ENCODE results near the gene STIM1. TPM values are rescaled to one million over a fixed set of nuclear protein-coding genes. Genes with fewer than 3 reads are reported as not detected.
A peak's percentile ranks its signal among the peaks of the same experiment; 100 is the strongest.

Gene STIM1
- total RNA-seq, 4 donors from 2014 or later: 42.2 to 71.0 (median 51.1) TPM

DNA sequence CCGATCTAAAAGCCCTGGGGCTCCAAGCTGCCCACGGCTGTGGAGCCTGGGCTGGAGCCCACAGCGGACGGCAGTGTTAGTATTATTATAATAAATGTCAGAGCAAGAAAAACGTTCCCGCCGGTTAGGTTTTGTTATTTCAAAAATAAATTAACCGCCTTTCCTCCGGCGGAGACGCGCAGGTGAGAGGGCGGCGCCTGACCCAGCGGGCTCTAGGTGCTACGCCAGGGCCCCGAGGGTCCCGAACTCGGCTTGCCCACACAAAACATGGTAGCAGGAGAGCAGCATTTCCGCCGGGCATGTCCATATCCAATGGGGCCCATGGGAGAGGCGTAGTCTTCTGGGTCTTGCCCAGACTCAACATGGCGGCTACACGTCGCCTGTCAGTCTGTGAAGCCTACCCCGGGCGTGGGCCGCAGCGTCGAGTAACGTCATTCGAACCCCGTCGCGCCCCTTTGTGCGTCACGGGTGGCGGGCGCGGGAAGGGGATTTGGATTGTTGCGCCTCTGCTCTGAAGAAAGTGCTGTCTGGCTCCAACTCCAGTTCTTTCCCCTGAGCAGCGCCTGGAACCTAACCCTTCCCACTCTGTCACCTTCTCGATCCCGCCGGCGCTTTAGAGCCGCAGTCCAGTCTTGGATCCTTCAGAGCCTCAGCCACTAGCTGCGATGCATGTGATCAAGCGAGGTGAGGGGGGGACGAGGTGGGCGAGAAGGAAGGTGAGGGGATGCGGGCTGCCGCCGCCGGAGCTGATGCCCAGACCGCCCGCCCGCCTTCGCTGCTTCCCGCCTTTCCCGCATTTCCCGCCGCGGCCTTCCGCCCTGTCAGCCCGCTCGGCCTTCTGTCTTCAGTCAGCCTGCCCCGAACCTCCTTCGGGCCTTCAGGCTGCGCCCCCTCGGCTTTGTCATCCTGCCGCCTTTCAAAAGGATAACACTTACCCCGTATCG, 239.2 kb downstream of the STIM1 start, which contains the start of gene RRM1:
Gene RRM1 (plus strand): TSS at position 452 of the 944 bp plus-strand sequence. CDS start 214 bp downstream, at position 666.
- TF ChIP-seq, protein P1, sequence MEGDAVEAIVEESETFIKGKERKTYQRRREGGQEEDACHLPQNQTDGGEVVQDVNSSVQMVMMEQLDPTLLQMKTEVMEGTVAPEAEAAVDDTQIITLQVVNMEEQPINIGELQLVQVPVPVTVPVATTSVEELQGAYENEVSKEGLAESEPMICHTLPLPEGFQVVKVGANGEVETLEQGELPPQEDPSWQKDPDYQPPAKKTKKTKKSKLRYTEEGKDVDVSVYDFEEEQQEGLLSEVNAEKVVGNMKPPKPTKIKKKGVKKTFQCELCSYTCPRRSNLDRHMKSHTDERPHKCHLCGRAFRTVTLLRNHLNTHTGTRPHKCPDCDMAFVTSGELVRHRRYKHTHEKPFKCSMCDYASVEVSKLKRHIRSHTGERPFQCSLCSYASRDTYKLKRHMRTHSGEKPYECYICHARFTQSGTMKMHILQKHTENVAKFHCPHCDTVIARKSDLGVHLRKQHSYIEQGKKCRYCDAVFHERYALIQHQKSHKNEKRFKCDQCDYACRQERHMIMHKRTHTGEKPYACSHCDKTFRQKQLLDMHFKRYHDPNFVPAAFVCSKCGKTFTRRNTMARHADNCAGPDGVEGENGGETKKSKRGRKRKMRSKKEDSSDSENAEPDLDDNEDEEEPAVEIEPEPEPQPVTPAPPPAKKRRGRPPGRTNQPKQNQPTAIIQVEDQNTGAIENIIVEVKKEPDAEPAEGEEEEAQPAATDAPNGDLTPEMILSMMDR (IDR thresholded peaks at IDR 0.05): no peak
- ATAC-seq (ENCODE audit: low FRiP score): peak; percentile 96
- DNase-seq (ENCODE audit: low spot score): peak; percentile 75

DNA sequence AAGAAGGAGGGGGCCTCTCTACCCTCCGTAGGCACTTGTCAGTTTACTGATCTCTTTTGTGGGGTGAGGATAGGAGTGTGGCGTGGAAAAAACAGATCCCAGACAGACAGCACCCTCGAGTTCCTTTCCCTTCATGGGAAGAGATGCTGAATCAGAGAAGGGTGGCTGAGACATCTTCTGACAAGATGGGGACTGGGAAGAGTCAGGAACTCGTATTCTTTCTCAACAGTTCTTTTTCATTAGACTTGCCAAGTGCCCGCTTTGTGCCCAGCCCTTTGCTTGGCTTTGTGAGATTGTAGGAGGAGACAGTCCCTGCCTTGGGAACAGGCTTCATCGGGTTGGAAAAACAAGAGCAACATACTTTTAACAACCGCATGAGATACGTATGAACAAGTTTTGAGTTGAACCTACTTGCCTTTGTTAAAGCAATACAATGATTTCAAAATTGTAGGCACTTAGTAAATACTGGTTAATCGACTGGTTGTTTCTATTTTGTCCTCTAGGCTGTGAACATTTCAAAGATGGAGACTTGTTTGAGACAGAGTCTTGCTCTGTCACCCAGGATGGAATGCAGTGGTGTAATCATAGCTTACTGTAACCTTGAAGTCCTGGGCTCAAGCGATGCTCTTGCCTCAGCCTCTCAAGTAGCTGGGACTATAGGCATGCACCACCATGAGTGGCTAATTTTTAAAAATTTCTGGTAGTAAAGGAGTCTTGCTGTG, 240.2 kb downstream of the STIM1 start:
- ATAC-seq (ENCODE audit: low FRiP score) (peak; percentile 24), DNase-seq (ENCODE audit: low spot score) (no peak)
- TF ChIP-seq, protein P1 (IDR thresholded peaks at IDR 0.05): no peak

DNA sequence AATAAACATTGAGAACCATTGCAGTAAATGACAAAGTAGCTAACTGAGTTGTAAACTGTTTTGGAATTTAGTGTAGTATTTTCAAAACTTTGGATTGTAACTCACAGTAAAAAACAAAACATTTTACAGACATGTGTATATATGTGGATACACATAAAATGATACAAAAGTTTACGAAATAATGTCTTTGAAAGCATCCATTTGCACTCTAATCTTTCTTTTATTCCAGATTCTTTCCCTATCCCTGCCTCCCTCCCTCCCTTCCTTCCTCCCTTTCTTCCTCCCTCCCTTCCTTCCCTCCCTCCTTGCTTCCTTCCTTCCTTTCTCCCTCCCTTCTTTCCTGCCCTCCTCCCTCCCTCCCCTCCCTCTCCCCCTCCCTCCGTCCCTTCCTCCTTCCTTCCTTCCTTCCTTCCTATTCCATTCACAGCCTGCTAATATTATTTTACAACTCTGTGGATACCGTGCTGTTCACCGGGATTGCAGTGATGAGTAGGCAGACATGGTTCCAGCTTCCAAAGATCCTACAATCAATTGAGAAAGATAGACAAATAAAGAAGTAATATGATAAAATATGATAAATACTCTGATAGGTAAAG, 242.7 kb downstream of the STIM1 start:
- ATAC-seq (ENCODE audit: low FRiP score) (no peak), DNase-seq (ENCODE audit: low spot score) (no peak)
- TF ChIP-seq, protein P1 (IDR thresholded peaks at IDR 0.05): no peak

DNA sequence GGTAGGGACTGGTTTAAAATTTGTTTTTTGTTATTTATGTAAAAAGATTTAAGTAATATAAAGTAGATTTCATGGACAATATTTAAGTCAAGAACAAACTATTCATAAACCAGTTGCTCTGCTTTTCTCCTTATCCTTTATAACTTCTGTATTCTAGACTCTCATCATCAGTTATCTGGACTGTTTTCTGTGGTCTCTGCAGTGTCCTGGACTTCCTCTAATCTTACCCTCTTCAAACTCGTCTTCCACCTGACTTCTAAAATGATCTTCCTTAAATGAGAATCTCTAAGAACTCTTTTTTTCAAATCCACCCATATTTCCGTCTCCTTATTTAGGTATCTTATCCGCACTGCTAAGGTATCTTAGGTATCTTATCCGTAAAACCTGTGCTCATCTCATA, 247.2 kb downstream of the STIM1 start:
- DNase-seq (ENCODE audit: low spot score): no peak
- no peak for ATAC-seq (ENCODE audit: low FRiP score)
- TF ChIP-seq, protein P1 (IDR thresholded peaks at IDR 0.05): no peak

DNA sequence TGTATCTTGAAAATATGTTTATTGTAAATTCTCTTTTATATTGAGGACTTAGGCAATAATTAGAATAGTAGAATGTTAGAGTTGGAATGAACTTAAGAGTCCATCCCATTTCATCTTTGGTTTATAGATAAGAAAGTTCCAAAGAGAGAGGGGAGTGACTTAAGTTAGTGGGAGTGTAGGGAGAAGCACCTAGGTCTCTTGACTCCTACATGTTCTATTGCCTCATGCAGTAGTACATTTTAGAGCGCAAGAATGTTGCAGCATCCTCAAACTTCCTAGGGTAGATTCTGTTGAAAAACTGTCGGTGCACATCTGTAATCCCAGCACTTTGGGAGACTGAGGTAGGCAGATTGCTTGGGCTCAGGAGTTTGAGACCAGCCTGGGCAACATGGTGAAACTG, 247.8 kb downstream of the STIM1 start:
- no peak for ATAC-seq (ENCODE audit: low FRiP score)

DNA sequence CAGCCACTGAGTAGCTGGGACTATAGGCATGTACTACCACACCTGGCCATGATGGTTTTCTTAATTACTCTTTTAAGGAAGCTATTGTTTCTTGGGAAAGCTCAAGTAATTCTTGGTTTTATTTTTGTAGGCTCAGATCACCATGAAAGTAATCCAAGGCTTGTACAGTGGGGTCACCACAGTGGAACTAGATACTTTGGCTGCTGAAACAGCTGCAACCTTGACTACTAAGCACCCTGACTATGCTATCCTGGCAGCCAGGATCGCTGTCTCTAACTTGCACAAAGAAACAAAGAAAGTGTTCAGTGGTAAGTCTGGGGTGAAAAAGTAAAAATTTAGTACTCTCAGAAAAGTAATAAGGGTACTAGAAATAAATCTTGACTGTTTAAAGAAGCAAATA, 250.5 kb downstream of the STIM1 start:
- TF ChIP-seq, protein P1 (IDR thresholded peaks at IDR 0.05): no peak
- no peak for ATAC-seq (ENCODE audit: low FRiP score)
- no peak for DNase-seq (ENCODE audit: low spot score)

More for the DNA sequence above, 247.8 kb downstream of the STIM1 start:
- TF ChIP-seq, protein P1 (IDR thresholded peaks at IDR 0.05): no peak
- no peak for DNase-seq (ENCODE audit: low spot score)

Data from omental fat pad (tissue), 4 donors.